Testis (tissue), 2 donors: ENCODE data around the gene CCDC146.

Experiments
- POLR2A ChIP-seq: fragments of 450-650 bp; IDR thresholded peaks from one replicate; pipeline ENCODE4 v1.6.1; 2017; ENCODE audit warnings: antibody characterized with exemption, mild to moderate bottlenecking, moderate library complexity
- TF ChIP-seq, protein P1 (sequence below), 3 experiments: fragments of 450-650 bp in 2 of 3; fragments of 200-600 bp in 1 of 3; sonication (generic) in 1 of 3; IDR thresholded peaks; one replicate each; pipeline ENCODE4 v1.5.1; 2016 to 2019; ENCODE audit warnings: antibody characterized with exemption in 3 of 3, mild to moderate bottlenecking in 2 of 3, moderate library complexity in 1 of 3

- TF ChIP-seq POLR2A, result no peak
- TF ChIP-seq, protein P1, sequence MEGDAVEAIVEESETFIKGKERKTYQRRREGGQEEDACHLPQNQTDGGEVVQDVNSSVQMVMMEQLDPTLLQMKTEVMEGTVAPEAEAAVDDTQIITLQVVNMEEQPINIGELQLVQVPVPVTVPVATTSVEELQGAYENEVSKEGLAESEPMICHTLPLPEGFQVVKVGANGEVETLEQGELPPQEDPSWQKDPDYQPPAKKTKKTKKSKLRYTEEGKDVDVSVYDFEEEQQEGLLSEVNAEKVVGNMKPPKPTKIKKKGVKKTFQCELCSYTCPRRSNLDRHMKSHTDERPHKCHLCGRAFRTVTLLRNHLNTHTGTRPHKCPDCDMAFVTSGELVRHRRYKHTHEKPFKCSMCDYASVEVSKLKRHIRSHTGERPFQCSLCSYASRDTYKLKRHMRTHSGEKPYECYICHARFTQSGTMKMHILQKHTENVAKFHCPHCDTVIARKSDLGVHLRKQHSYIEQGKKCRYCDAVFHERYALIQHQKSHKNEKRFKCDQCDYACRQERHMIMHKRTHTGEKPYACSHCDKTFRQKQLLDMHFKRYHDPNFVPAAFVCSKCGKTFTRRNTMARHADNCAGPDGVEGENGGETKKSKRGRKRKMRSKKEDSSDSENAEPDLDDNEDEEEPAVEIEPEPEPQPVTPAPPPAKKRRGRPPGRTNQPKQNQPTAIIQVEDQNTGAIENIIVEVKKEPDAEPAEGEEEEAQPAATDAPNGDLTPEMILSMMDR (IDR thresholded peaks at IDR 0.05), result no peak
Measured at GRCh38 chr7:77184990-77185389, 62.6 kb downstream of the CCDC146 start.
